SK-N-SH (cell line): ENCODE measurements around the gene SLC12A5. TPM values are rescaled to one million over a fixed set of nuclear protein-coding genes. Genes with fewer than 3 reads are reported as not detected.

Experiments
- CTCF ChIA-PET: fragments of 300-600, 350-600 bp; formaldehyde crosslinking; extraction: SDS; loops from one replicate; lab custom pipeline; 2021; lab: Yijun Ruan, JAX
- POLR2A ChIA-PET: fragments of 350-600 bp; sonication (Branson Sonifier 250); formaldehyde crosslinking; extraction: SDS; loops from one replicate; lab custom pipeline; 2020; ENCODE audit warnings: antibody characterized with exemption, inconsistent platforms; lab: Yijun Ruan, JAX
- DNase-seq: peaks from one replicate; pipeline ENCODE4 v3.0.0; 2012
- H2AFZ ChIP-seq: fragments of 200-600 bp; sonication (generic); 2 replicates; pipeline ENCODE4 v1.8.1; 2016; ENCODE audit warnings: antibody characterized with exemption, mild to moderate bottlenecking, low read depth
- H3F3A ChIP-seq: fragments of 200-600 bp; sonication (generic); replicated peaks from 2 replicates; pipeline ENCODE3; 2016; ENCODE audit warnings: antibody characterized with exemption, mild to moderate bottlenecking; ENCODE audit not compliant: insufficient read depth
- H3K27ac ChIP-seq, 2 experiments: fragments of 200-500 bp in 1 of 2; fragments of 200-600 bp in 1 of 2; sonication (Bioruptor generic) in 1 of 2; sonication (generic), shearing (Covaris generic) in 1 of 2; 2 replicates each; pipeline versions ENCODE4 v1.5.1 to v1.6.1; 2014 to 2016; ENCODE audit warnings: low read depth in 2 of 2, inconsistent platforms in 1 of 2, low read length in 1 of 2, mild to moderate bottlenecking in 1 of 2, mixed read lengths in 1 of 2
- H3K27me3 ChIP-seq: fragments of 200-600 bp; sonication (generic), shearing (Covaris generic); 2 replicates; pipeline ENCODE4 v1.6.1; 2016; ENCODE audit warnings: mixed run types; ENCODE audit not compliant: insufficient read depth
- H3K36me3 ChIP-seq, 2 experiments: fragments of 200-500 bp in 1 of 2; fragments of 200-600 bp in 1 of 2; sonication (Bioruptor generic) in 1 of 2; sonication (generic) in 1 of 2; replicated peaks in 1 of 2; 2 replicates each; pipeline versions ENCODE3 to v1.5.1; 2014 to 2016; ENCODE audit warnings: low read length in 1 of 2, mild to moderate bottlenecking in 1 of 2; ENCODE audit not compliant: insufficient read depth in 2 of 2, control insufficient read depth in 1 of 2
- H3K4me1 ChIP-seq, 2 experiments: fragments of 200-500 bp in 1 of 2; fragments of 200-600 bp in 1 of 2; sonication (Bioruptor generic) in 1 of 2; sonication (generic), shearing (Covaris generic) in 1 of 2; 2 replicates each; pipeline versions ENCODE4 v1.5.1 to v1.6.1; 2014 to 2016; ENCODE audit warnings: low read depth in 1 of 2, low read length in 1 of 2, mixed run types in 1 of 2; ENCODE audit not compliant: insufficient read depth in 2 of 2, control insufficient read depth in 1 of 2
- H3K4me2 ChIP-seq: fragments of 200-600 bp; sonication (generic), shearing (Covaris generic); 2 replicates; pipeline ENCODE4 v1.6.1; 2017; ENCODE audit warnings: mixed run types
- H3K4me3 ChIP-seq, 2 experiments: fragments of 200-500 bp in 1 of 2; fragments of 200-600 bp in 1 of 2; sonication (Bioruptor generic) in 1 of 2; sonication (generic), shearing (Covaris generic) in 1 of 2; 2 replicates each; pipeline versions ENCODE4 v1.5.1 to v1.8.1; 2014 to 2016; ENCODE audit warnings: low read depth in 2 of 2, inconsistent platforms in 1 of 2, low read length in 1 of 2, mild to moderate bottlenecking in 1 of 2, mixed read lengths in 1 of 2, moderate library complexity in 1 of 2
- H3K79me2 ChIP-seq: fragments of 200-600 bp; sonication (generic); 2 replicates; pipeline ENCODE4 v1.8.1; 2017; ENCODE audit warnings: mild to moderate bottlenecking; ENCODE audit not compliant: insufficient read depth
- H3K9ac ChIP-seq: fragments of 200-600 bp; sonication (generic); 2 replicates; pipeline ENCODE4 v1.6.1; 2017; ENCODE audit warnings: mixed run types
- H3K9me2 ChIP-seq: fragments of 200-600 bp; sonication (generic); 2 replicates; pipeline ENCODE4 v1.6.1; 2017; ENCODE audit warnings: mixed run types
- H3K9me3 ChIP-seq: fragments of 200-600 bp; sonication (generic); 2 replicates; pipeline ENCODE4 v1.6.1; 2017; ENCODE audit warnings: mixed run types, mild to moderate bottlenecking, moderate library complexity
- H4K20me1 ChIP-seq: fragments of 200-600 bp; sonication (generic); 2 replicates; pipeline ENCODE4 v1.6.1; 2017; ENCODE audit warnings: mild to moderate bottlenecking, mixed run types; ENCODE audit not compliant: insufficient read depth
- ELF1 ChIP-seq: IDR thresholded peaks from 2 replicates; pipeline ENCODE4 v1.4.0; 2012
- FOXJ3 ChIP-seq: sonication (generic); formaldehyde crosslinking; IDR thresholded peaks from 2 replicates; pipeline ENCODE4 v1.5.1; 2020; ENCODE audit warnings: mild to moderate bottlenecking, missing genetic modification reagents
- MAX ChIP-seq: IDR thresholded peaks from 2 replicates; pipeline ENCODE4 v1.4.0; 2012; ENCODE audit warnings: low read depth
- NFIC ChIP-seq: IDR thresholded peaks from 2 replicates; pipeline ENCODE4 v1.4.0; 2012; ENCODE audit warnings: borderline replicate concordance
- NRF1 ChIP-seq: IDR thresholded peaks from 2 replicates; pipeline ENCODE4 v1.6.1; 2012; ENCODE audit warnings: low read depth, mild to moderate bottlenecking, low read length
- RAD21 ChIP-seq: IDR thresholded peaks from 2 replicates; pipeline ENCODE4 v1.6.1; 2012; ENCODE audit warnings: mild to moderate bottlenecking, low read length
- RCOR1 ChIP-seq: fragments of 150-350 bp; IDR thresholded peaks from 2 replicates; pipeline ENCODE4 v1.6.1; 2017; ENCODE audit warnings: antibody characterized with exemption, low read length
- REST ChIP-seq: IDR thresholded peaks from 2 replicates; pipeline ENCODE4 v1.6.1; 2012; ENCODE audit warnings: mild to moderate bottlenecking, low read depth, low read length, moderate library complexity
- SIN3A ChIP-seq: IDR thresholded peaks from 2 replicates; pipeline ENCODE4 v1.6.1; 2012; ENCODE audit warnings: low read depth, mild to moderate bottlenecking, low read length, moderate library complexity, borderline replicate concordance
- TAF1 ChIP-seq: IDR thresholded peaks from 2 replicates; pipeline ENCODE4 v1.6.1; 2012; ENCODE audit warnings: low read depth, mild to moderate bottlenecking, low read length, moderate library complexity, borderline replicate concordance
- TCF12 ChIP-seq: IDR thresholded peaks from 2 replicates; pipeline ENCODE4 v1.4.0; 2012
- USF1 ChIP-seq: IDR thresholded peaks from 2 replicates; pipeline ENCODE4 v1.4.0; 2012; ENCODE audit warnings: low read depth, borderline replicate concordance
- YY1 ChIP-seq: IDR thresholded peaks from 2 replicates; pipeline ENCODE4 v1.4.0; 2012; ENCODE audit warnings: low read depth, mild to moderate bottlenecking
- ZBTB33 ChIP-seq: IDR thresholded peaks from 2 replicates; pipeline ENCODE4 v1.4.0; 2012; ENCODE audit warnings: low read depth, borderline replicate concordance
- WGBS: methylation state at CpG from one replicate; pipeline ENCODE4 v1.1.6; 2017; ENCODE audit warnings: low lambda C conversion rate; 5-methylcytosine and 5-hydroxymethylcytosine counted together
- polyA plus RNA-seq, 3 experiments: library from polyadenylated mRNA; depleted of rRNA; stranded (reverse); fragments of >200 nt; gene quantifications; 2 replicates each; pipeline ENCODE4 v1.2.3, GENCODE V29; 2012

SLC12A5 gene
- polyA plus RNA-seq, 1 of the 3 experiments (the other 2 are of a cell fraction): 19.9 TPM

- ChIA-PET POLR2A (no interaction called here), CTCF (interaction anchor here (1.0 to 2.6 kb wide), 2 partner anchors 15 to 37 kb away, joined by 3 to 8 read pairs; no protein-coding TSS in a partner anchor)
- H3K4me1 ChIP-seq: peaks cover 10 to 12% of the 10 kb centered on the region in 2 experiments; a peak in 2 of 4 replicates
- H3K36me3 ChIP-seq: no peaks in the 10 kb centered on the region
- no peak overlapping the region for H3K4me2 ChIP-seq
- WGBS: 74% methylated on average over 4 of the region's 4 CpGs
- TF ChIP-seq SIN3A (no peak), NRF1 (no peak), REST (no peak)
- H3K9ac ChIP-seq: no peak overlapping the region
- no peaks in the 10 kb centered on the region for H3K9me3 ChIP-seq
- H3K27me3 ChIP-seq: no peaks in the 10 kb centered on the region
- H3K9me2 ChIP-seq: no peaks in the 10 kb centered on the region
- no peak for DNase-seq
- H2AFZ ChIP-seq: no peak overlapping the region
- H3F3A ChIP-seq: no peaks in the 10 kb centered on the region
- H3K27ac ChIP-seq: no peak overlapping the region
- H4K20me1 ChIP-seq: no peaks in the 10 kb centered on the region
- no peak overlapping the region for H3K4me3 ChIP-seq
- H3K79me2 ChIP-seq: no peaks in the 10 kb centered on the region
Observed at GRCh38 chr20:46007671-46008070, 21.3 kb upstream of the SLC12A5 start.

- WGBS: 81% methylated on average over 10 of the region's 20 CpGs
- TF ChIP-seq USF1 (no peak), REST (no peak), NFIC (no peak), ELF1 (no peak), RAD21 (no peak), TAF1 (no peak), YY1 (no peak), RCOR1 (no peak), FOXJ3 (no peak), TCF12 (no peak), MAX (no peak), ZBTB33 (no peak)
- H3F3A ChIP-seq: no peaks in the 10 kb centered on the region
- H3K4me3 ChIP-seq: no peak overlapping the region
- H3K9ac ChIP-seq: no peak overlapping the region
- no peak overlapping the region for H3K4me2 ChIP-seq
- peaks cover 10% of the 10 kb centered on the region in 2 experiments; a peak in 2 of 4 replicates for H3K4me1 ChIP-seq
- no peak for DNase-seq
- ChIA-PET POLR2A (no interaction called here), CTCF (interaction anchor here (0.7 to 2.4 kb wide), 4 partner anchors 11 to 115 kb away, joined by 3 to 13 read pairs (median 4); no protein-coding TSS in a partner anchor)
- no peaks in the 10 kb centered on the region for H3K27me3 ChIP-seq
- H4K20me1 ChIP-seq: no peaks in the 10 kb centered on the region
- H3K27ac ChIP-seq: no peak overlapping the region
- H3K79me2 ChIP-seq: no peaks in the 10 kb centered on the region
- no peaks in the 10 kb centered on the region for H3K9me3 ChIP-seq
- H3K9me2 ChIP-seq: no peaks in the 10 kb centered on the region
- H3K36me3 ChIP-seq: no peaks in the 10 kb centered on the region
- H2AFZ ChIP-seq: no peak overlapping the region
Observed at GRCh38 chr20:46009816-46010215, 19.2 kb upstream of the SLC12A5 start.
